ENCODE measurements around the gene PAX6.

DNA sequence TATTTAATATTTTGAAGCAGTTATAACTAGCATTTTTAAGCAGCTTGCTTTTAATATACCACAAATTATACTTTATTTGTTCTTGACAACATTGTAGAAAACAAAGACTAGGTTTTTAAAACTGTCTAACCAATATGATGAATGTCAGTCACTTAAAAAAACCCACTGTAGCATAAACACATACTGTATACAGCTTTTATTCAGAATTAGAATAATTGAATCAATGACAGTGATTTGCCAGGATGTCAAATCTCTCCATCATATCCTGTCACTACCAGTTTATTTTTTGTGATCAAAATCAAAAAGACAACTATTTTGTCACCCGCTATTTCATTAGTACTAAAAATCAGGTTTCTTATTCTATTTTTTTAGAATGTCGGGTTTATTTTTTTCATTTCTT lies 26.5 kb downstream of the PAX6 start:
- TF ChIP-seq SMC3 (IDR thresholded peaks at IDR 0.05; ENCODE audit: low read depth, low read length) (no peak), RAD21 (IDR thresholded peaks at IDR 0.05; ENCODE audit: low read length) (no peak), FOS (IDR thresholded peaks at IDR 0.05; ENCODE audit: low read depth, low read length) (no peak), POLR2A (IDR thresholded peaks at IDR 0.05; ENCODE audit: low read depth, low read length) (no peak), RFX5 (IDR thresholded peaks at IDR 0.05; ENCODE audit: low read depth, low read length) (no peak), MAFK (IDR thresholded peaks at IDR 0.05; ENCODE audit: low read depth, low read length) (no peak), MXI1 (IDR thresholded peaks at IDR 0.05; ENCODE audit: borderline replicate concordance, low read depth, low read length) (no peak), MAZ (IDR thresholded peaks at IDR 0.05; ENCODE audit: borderline replicate concordance, low read depth, low read length) (no peak), RCOR1 (IDR thresholded peaks at IDR 0.05; ENCODE audit: insufficient replicate concordance, low read length) (no peak), CHD1 (IDR thresholded peaks at IDR 0.05; ENCODE audit: low read depth, low read length) (no peak)
- TF ChIP-seq, protein P1, sequence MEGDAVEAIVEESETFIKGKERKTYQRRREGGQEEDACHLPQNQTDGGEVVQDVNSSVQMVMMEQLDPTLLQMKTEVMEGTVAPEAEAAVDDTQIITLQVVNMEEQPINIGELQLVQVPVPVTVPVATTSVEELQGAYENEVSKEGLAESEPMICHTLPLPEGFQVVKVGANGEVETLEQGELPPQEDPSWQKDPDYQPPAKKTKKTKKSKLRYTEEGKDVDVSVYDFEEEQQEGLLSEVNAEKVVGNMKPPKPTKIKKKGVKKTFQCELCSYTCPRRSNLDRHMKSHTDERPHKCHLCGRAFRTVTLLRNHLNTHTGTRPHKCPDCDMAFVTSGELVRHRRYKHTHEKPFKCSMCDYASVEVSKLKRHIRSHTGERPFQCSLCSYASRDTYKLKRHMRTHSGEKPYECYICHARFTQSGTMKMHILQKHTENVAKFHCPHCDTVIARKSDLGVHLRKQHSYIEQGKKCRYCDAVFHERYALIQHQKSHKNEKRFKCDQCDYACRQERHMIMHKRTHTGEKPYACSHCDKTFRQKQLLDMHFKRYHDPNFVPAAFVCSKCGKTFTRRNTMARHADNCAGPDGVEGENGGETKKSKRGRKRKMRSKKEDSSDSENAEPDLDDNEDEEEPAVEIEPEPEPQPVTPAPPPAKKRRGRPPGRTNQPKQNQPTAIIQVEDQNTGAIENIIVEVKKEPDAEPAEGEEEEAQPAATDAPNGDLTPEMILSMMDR (conservative IDR thresholded peaks at IDR 0.05; ENCODE audit: low read depth, low read length) = no peak
- TF ChIP-seq, protein P2, sequence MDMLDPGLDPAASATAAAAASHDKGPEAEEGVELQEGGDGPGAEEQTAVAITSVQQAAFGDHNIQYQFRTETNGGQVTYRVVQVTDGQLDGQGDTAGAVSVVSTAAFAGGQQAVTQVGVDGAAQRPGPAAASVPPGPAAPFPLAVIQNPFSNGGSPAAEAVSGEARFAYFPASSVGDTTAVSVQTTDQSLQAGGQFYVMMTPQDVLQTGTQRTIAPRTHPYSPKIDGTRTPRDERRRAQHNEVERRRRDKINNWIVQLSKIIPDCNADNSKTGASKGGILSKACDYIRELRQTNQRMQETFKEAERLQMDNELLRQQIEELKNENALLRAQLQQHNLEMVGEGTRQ (IDR thresholded peaks at IDR 0.05; ENCODE audit: low read depth, low read length) = no peak

Data from IMR-90 (cell line).